WI38 (cell line): ENCODE data around the gene NFATC4.
A peak's percentile ranks its signal among the peaks of the same experiment; 100 is the strongest.

ENCODE experiments used
- H3K4me3 ChIP-seq: 2 replicates; pipeline ENCODE4 v1.5.1; 2011; ENCODE audit warnings: low read depth, mild to moderate bottlenecking, control low read depth, low read length
- TF ChIP-seq, protein P1 (sequence below): IDR thresholded peaks from 2 replicates; pipeline ENCODE4 v1.5.1; 2012; ENCODE audit warnings: low read depth, mild to moderate bottlenecking, control low read depth, low read length

NFATC4 gene

DNA sequence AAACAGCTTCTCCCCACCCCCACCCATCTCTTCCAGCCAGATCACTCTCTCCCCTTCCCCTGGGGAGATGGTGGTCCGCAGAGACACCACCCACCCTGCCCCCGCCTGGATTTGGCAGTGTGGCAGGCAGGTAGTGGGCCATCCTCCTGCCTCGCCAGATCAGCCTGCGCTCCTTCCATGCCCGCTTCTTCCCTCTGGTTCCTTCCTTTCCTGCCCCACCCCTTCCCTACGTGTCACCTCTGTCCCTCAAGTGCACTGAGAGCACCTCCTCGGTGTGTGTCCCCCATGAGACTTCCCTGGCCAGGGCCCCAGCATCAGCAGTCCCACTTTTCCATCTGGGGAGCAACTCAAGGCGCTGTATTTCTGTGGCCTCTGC is 31.5 kb downstream of the NFATC4 start:
- TF ChIP-seq, protein P1, sequence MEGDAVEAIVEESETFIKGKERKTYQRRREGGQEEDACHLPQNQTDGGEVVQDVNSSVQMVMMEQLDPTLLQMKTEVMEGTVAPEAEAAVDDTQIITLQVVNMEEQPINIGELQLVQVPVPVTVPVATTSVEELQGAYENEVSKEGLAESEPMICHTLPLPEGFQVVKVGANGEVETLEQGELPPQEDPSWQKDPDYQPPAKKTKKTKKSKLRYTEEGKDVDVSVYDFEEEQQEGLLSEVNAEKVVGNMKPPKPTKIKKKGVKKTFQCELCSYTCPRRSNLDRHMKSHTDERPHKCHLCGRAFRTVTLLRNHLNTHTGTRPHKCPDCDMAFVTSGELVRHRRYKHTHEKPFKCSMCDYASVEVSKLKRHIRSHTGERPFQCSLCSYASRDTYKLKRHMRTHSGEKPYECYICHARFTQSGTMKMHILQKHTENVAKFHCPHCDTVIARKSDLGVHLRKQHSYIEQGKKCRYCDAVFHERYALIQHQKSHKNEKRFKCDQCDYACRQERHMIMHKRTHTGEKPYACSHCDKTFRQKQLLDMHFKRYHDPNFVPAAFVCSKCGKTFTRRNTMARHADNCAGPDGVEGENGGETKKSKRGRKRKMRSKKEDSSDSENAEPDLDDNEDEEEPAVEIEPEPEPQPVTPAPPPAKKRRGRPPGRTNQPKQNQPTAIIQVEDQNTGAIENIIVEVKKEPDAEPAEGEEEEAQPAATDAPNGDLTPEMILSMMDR = no peak

GRCh38 chr14:24399999-24400718 is 32.2 kb downstream of the NFATC4 start:
- TF ChIP-seq, protein P1 = no peak
- peak overlapping the region; percentile 64 for H3K4me3 ChIP-seq

More for the DNA sequence above, 31.5 kb downstream of the NFATC4 start:
- H3K4me3 ChIP-seq = peak overlapping the region; percentile 64

GRCh38 chr14:24401810-24402702 is 34.1 kb downstream of the NFATC4 start:
- TF ChIP-seq, protein P1 = no peak
- no peak overlapping the region for H3K4me3 ChIP-seq

- H3K4me3 ChIP-seq = no peak overlapping the region
- TF ChIP-seq, protein P1 = no peak
Measured at GRCh38 chr14:24403294-24403998, 35.5 kb downstream of the NFATC4 start.

DNA sequence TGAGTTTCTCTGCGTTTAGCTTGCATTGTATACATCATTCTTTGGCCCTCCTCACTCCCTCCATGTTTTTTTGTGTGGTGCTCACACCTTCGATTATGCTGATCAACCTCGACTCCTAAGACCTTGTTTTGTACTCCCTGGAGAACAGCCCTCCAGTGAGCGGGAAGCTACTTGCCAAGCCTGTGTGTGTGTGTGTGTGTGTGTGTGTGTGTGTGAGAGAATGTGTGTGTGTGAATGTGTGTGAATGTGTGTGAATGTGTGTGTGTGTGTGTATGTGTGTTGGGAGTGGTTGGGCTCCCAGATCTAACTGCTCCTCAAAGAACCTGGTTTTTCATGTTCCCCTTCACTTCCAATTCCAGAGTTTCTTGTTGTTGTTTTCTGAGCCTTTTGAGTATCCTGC is 36.8 kb downstream of the NFATC4 start:
- TF ChIP-seq, protein P1 = no peak
- H3K4me3 ChIP-seq = no peak overlapping the region

DNA sequence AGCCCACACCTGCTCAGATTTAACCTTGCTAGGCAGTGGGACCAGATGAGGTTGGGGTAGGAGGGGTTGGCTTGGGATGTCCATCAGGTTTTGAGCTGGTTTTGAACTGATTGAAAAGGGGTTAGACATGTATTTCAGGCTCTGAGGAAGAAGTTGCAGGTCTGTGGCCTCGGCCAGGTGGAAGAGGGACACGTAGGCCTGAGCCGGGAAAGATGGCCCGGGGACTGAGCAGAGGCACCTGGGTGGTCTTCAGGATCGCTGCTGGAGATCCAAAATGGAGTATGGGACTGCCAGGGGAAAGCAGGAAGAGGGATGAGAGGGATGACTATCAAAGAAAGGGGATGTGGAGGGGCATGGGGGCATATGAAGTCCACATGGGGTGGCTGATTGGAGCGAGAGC is 38.4 kb downstream of the NFATC4 start:
- H3K4me3 ChIP-seq = no peak overlapping the region
- TF ChIP-seq, protein P1 = no peak
